HG03354 (cell line): Measurements from ENCODE around the gene CLPTM1L.
"Not testable (repeated sequence)": the region's sequence is repeated elsewhere in the genome, so short reads cannot be mapped to it uniquely, and the experiment has no call there.

ENCODE experiments used
- ATAC-seq: cut with Tn5 transposase; IDR thresholded peaks from one replicate; pipeline ENCODE4 v1.9.1; 2021; ENCODE audit warnings: mild to moderate bottlenecking; ENCODE audit not compliant: unreplicated experiment, poor library complexity, severe bottlenecking

The CLPTM1L gene

DNA sequence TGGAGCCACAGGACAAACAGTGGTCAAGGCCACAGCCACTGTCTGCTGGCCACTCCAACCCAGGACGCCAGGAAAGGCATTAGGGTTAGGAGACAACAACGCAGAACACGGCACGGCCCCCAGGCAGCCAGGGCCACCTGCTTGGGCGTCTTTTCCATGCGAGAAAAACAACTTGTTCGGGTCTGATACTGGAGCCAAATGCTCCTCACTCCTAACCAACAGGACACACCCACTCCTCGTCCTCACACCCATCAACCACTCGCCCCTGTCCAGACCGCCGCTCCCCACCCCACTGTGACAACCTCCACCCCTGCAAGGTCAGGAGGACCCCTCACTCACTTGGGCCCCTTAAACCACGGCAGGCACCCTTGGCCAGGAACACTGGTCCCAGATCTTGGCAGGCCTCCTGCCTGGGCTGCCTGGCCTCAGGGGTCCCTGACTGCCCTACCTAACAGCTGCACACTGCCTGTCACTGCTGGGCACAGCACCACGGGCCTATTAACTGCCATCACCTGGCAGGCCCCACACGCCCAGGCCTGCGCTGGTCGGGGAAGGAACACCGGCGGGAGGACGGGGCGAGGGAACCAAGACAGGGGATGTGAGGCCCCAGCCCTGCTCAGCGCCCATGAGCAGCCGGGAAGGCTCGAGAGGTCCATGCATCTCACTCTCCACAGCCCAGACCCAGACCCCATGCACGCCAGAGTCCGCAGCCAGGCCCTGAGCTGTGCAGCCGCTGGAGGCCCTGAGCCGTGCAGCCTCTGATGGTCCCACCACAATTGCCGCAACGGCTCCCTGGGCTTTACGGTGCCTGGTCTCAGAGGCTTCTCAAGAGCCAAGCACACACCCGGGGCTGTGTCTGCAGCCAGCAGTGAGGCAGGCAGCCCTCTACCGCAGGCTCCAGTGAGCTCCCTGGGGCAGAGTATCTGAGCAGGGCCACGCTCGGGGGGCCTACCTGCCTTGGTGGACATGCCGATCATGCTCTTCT, 13.8 kb downstream of the CLPTM1L start:
- no peak for ATAC-seq

GRCh38 chr5:1330146-1330846, 14.6 kb downstream of the CLPTM1L start:
- ATAC-seq = no peak

DNA sequence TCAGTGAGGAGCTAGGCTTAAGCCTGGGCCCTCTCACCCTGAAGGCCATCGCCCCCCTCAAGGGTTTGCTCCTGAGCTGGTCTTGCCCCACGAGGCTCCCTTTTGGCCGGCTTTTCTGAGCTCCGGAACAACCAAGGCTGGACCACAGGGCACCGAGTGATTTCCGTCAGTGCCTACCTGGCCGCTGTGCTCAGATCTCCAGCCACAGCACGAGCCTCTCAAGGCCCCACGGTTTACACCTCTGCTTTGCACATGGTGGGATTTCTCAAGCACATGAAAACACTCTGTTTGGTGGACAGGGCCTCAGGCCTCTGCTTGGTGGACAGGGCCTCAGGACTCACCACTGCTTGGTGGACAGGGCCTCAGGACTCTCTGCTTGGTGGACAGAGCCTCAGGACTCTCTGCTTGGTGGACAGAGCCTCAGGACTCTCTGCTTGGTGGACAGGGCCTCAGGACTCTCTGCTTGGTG, 15.8 kb downstream of the CLPTM1L start:
- ATAC-seq = no peak

GRCh38 chr5:1328237-1329110, 16.4 kb downstream of the CLPTM1L start:
- not testable (repeated sequence) for ATAC-seq

DNA sequence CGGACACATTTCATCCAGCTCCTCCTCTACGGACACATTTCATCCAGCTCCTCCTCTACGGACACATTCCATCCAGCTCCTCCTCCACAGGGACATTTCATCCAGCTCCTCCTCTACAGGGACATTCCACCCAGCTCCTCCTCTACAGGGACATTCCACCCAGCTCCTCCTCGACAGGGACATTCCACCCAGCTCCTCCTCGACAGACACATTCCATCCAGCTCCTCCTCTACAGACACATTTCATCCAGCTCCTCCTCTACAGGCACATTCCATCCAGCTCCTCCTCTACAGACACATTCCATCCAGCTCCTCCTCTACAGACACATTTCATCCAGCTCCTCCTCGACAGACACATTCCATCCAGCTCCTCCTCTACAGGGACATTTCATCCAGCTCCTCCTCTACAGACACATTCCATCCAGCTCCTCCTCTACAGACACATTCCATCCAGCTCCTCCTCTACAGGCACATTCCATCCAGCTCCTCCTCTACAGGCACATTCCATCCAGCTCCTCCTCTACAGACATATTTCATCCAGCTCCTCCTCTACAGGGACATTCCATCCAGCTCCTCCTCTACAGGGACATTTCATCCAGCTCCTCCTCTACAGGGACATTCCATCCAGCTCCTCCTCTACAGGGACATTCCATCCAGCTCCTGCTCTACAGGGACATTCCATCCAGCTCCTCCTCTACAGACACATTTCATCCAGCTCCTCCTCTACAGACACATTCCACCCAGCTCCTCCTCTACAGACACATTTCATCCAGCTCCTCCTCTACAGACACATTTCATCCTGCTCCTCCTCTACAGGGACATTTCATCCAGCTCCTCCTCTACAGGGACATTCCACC, 17.8 kb downstream of the CLPTM1L start:
- not testable (repeated sequence) for ATAC-seq

GRCh38 chr5:1326532-1326875, 18.4 kb downstream of the CLPTM1L start:
- ATAC-seq = not testable (repeated sequence)

DNA sequence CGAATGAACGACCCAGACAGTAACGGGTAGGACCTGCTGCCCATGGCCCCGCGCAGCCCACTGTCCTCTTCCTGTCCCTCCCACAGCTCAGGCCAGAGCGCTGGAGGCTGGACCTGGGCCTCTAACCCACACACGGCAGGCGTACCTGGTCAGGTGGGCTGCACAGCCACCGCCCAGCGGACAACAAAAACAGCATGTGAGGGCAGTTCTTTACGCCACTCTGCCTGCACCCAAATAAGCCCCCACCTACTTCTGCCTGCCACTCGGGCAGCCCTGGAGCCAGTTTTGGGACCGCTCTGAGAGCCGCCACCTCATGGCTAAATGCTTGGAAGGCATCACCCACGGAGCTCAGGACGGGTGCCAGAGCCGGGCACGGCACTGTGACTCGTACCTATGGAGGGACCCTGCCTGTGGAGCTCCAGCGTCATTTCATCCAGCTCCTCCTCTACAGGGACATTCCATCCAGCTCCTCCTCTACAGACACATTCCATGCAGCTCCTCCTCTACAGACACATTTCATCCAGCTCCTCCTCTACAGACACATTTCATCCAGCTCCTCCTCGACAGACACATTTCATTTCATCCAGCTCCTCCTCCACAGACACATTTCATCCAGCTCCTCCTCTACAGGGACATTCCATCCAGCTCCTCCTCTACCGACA, 18.9 kb downstream of the CLPTM1L start:
- no peak for ATAC-seq

- no peak for ATAC-seq
Observed at GRCh38 chr5:1325191-1325741, 19.6 kb downstream of the CLPTM1L start.

DNA sequence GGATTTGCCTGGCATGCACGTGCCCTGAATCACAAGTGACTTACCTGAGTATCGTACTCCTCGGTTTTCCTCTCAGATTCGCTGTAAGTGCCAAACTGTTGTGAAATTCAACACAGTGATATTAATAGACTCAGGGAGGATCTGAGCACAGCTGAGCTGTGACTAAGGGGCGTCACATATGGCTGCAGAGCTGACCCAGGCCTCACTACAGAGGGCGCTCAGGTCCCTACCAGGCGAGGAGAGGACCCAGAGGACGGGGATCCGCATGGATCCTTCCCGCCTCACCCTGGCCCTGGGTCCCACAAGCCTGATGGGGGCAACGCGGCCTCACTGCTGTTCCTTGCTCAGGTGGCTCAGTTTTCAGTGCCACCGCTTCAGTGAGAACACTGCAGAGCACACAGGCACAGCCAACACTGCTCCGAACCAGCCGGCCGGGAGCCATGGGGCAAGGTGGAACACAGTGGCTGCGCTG, 20.1 kb downstream of the CLPTM1L start:
- ATAC-seq = no peak

DNA sequence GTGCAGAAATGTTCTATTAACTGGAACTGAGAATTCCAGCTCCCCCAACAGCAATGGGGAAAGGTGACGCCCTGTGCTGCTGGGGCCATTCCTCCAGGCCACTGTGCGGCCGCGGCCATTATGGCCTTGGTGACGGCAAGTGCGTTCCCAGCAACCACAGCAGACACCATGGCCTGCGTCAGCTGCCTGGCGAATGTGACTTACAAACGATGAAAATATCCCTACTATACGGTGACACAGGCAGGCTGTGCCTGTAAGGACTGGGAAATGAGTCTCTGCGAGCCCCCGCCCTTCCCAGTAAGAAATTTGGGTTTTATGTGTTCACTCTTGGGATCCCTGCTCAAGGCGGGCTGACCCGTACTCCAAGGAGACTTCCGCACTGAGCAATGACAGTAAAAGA, 20.6 kb downstream of the CLPTM1L start:
- ATAC-seq = no peak

GRCh38 chr5:1323803-1324173, 21.1 kb downstream of the CLPTM1L start:
- ATAC-seq = no peak

- no peak for ATAC-seq
Observed at GRCh38 chr5:1322955-1323802, 21.7 kb downstream of the CLPTM1L start.

DNA sequence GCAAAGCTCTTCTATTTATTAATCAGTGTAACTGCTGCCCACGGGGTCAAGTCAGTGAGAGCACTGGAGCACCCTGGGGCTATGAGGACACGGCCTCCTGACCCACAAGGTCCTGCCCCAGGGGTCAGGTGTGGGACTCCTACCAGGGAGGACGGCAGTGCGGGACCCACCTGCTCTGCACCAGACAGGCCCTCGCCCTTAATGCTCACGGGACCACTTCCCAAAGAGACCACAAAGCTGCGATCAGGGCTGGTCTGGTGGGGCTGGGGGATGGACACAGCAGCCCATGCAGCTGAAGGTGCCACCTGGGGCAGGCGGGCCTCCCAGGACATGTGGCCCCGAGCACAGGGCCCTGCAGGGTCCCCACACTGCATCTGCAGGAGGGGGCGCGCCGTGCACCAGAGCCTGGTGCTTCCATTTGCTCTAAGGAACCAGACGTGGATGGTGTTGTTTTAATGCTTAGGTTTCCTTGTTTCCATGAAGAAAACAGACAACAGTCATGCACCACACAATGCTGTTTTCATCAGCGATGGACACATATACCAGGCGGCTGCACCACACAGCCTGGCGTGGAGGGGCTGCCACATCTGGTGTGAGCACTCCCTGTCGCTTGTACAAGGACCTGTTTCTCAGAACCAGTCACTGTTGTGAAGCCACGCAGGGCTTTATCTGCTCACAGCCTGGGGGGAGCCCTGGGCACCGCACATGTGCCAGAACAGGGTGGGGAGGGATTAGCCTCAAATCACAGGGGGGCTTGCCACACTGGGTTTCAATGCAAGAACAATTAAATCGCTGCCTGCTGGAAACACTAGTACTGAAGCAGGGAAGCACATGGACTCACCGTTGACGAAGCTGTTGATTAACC, 22.6 kb downstream of the CLPTM1L start:
- ATAC-seq = no peak

- no peak for ATAC-seq
Observed at GRCh38 chr5:1321576-1321975, 23.3 kb downstream of the CLPTM1L start.

- ATAC-seq = no peak
Observed at GRCh38 chr5:1320436-1321344, 24.2 kb downstream of the CLPTM1L start.
